ENCODE results near the gene PCDHB9. TPM values are rescaled to one million over a fixed set of nuclear protein-coding genes. Genes with fewer than 3 reads are reported as not detected.
A peak's percentile ranks its signal among the peaks of the same experiment; 100 is the strongest.
"Not testable (repeated sequence)": the region's sequence is repeated elsewhere in the genome, so short reads cannot be mapped to it uniquely, and the experiment has no call there.

The PCDHB9 gene
- total and polyA plus RNA-seq, 3 experiments from 2014 or later, result not detected

DNA sequence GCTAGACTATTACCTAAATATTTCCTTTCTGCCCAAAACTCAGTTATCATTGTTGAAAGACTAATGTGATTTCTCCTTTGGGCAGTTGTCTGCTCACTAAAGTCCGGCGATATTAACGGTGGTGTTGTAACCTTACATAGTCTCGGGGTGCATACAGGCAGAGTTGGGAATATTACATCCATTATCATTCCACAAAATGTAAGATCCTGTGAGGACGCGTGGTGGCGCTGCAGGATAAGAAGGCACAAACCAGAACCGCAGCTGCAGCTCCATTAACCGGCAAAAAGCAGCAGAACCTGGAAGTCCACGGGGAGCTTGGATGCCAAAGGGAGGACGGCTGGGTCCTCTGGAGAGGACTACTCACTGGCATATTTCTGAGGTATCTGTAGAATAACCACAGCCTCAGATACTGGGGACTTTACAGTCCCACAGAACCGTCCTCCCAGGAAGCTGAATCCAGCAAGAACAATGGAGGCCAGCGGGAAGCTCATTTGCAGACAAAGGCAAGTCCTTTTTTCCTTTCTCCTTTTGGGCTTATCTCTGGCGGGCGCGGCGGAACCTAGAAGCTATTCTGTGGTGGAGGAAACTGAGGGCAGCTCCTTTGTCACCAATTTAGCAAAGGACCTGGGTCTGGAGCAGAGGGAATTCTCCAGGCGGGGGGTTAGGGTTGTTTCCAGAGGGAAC is 26.8 kb downstream of the PCDHB9 start, which contains the start of gene PCDHB13:
Gene PCDHB13, plus strand, starts transcription at position 264 of the 684 bp plus-strand sequence. Its CDS starts 205 bp downstream, at position 469.
- H3K36me3 Mint-ChIP-seq; H3K4me3 ChIP-seq (ENCODE audit: low read length); H3K36me3 ChIP-seq (ENCODE audit: insufficient read depth, low read length); CTCF ChIA-PET; H3K27me3 ChIP-seq (ENCODE audit: insufficient read depth, low read length, poor library complexity, severe bottlenecking); H3K9me3 ChIP-seq (ENCODE audit: low read length); H3K4me1 ChIP-seq (ENCODE audit: insufficient read depth, low read length); DNase-seq; H3K4me1 Mint-ChIP-seq; H3K27ac Mint-ChIP-seq; H3K27ac ChIP-seq (ENCODE audit: low read depth, low read length); POLR2A ChIA-PET: not testable (repeated sequence)
- Mint-ChIP-seq H3K27me3 (peaks cover 42 to 56% of the 10 kb centered on the region in 2 donors), H3K4me3 (peak within 1 kb of the TSS in 4 of 7 donors; percentile 41 to 56 (median 48)), H3K9me3 (peaks cover 15 to 34% (median 30%) of the 10 kb centered on the region in 5 donors)

DNA sequence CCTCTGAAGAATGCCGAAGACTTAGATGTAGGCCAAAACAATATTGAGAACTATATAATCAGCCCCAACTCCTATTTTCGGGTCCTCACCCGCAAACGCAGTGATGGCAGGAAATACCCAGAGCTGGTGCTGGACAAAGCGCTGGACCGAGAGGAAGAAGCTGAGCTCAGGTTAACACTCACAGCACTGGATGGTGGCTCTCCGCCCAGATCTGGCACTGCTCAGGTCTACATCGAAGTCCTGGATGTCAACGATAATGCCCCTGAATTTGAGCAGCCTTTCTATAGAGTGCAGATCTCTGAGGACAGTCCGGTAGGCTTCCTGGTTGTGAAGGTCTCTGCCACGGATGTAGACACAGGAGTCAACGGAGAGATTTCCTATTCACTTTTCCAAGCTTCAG is 27.6 kb downstream of the PCDHB9 start:
- Mint-ChIP-seq H3K27me3 (peaks cover 38 to 55% of the 10 kb centered on the region in 2 donors), H3K9me3 (peaks cover 18 to 36% (median 30%) of the 10 kb centered on the region in 5 donors)
- CTCF ChIA-PET; H3K4me1 Mint-ChIP-seq; H3K36me3 ChIP-seq (ENCODE audit: insufficient read depth, low read length); H3K4me3 Mint-ChIP-seq; H3K27ac ChIP-seq (ENCODE audit: low read depth, low read length); POLR2A ChIA-PET; H3K36me3 Mint-ChIP-seq; DNase-seq; H3K27ac Mint-ChIP-seq; H3K9me3 ChIP-seq (ENCODE audit: low read length); H3K4me3 ChIP-seq (ENCODE audit: low read length); H3K4me1 ChIP-seq (ENCODE audit: insufficient read depth, low read length); H3K27me3 ChIP-seq (ENCODE audit: insufficient read depth, low read length, poor library complexity, severe bottlenecking): not testable (repeated sequence)

DNA sequence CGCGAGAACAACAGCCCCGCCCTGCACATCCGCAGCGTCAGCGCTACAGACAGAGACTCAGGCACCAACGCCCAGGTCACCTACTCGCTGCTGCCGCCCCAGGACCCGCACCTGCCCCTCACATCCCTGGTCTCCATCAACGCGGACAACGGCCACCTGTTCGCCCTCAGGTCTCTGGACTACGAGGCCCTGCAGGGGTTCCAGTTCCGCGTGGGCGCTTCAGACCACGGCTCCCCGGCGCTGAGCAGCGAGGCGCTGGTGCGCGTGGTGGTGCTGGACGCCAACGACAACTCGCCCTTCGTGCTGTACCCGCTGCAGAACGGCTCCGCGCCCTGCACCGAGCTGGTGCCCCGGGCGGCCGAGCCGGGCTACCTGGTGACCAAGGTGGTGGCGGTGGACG is 28.5 kb downstream of the PCDHB9 start:
- H3K27ac Mint-ChIP-seq; H3K4me3 ChIP-seq (ENCODE audit: low read length); H3K36me3 Mint-ChIP-seq; H3K27me3 ChIP-seq (ENCODE audit: insufficient read depth, low read length, poor library complexity, severe bottlenecking); H3K36me3 ChIP-seq (ENCODE audit: insufficient read depth, low read length); H3K27ac ChIP-seq (ENCODE audit: low read depth, low read length); H3K4me3 Mint-ChIP-seq; DNase-seq; H3K4me1 ChIP-seq (ENCODE audit: insufficient read depth, low read length); CTCF ChIA-PET; H3K9me3 ChIP-seq (ENCODE audit: low read length); H3K4me1 Mint-ChIP-seq; POLR2A ChIA-PET: not testable (repeated sequence)
- Mint-ChIP-seq H3K9me3 (peaks cover 18 to 39% (median 26%) of the 10 kb centered on the region in 5 donors), H3K27me3 (peaks cover 43 to 56% of the 10 kb centered on the region in 2 donors)

DNA sequence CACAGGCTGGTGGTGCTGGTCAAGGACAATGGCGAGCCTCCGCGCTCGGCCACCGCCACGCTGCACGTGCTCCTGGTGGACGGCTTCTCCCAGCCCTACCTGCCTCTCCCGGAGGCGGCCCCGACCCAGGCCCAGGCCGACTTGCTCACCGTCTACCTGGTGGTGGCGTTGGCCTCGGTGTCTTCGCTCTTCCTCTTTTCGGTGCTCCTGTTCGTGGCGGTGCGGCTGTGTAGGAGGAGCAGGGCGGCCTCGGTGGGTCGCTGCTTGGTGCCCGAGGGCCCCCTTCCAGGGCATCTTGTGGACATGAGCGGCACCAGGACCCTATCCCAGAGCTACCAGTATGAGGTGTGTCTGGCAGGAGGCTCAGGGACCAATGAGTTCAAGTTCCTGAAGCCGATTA is 29.1 kb downstream of the PCDHB9 start:
- Mint-ChIP-seq H3K9me3 (peaks cover 18 to 43% (median 26%) of the 10 kb centered on the region in 5 donors), H3K27me3 (peaks cover 43 to 59% of the 10 kb centered on the region in 2 donors)
- H3K36me3 Mint-ChIP-seq; H3K36me3 ChIP-seq (ENCODE audit: insufficient read depth, low read length); H3K4me1 ChIP-seq (ENCODE audit: insufficient read depth, low read length); CTCF ChIA-PET; H3K27ac ChIP-seq (ENCODE audit: low read depth, low read length); H3K9me3 ChIP-seq (ENCODE audit: low read length); H3K4me3 Mint-ChIP-seq; DNase-seq; POLR2A ChIA-PET; H3K4me3 ChIP-seq (ENCODE audit: low read length); H3K4me1 Mint-ChIP-seq; H3K27ac Mint-ChIP-seq: not testable (repeated sequence)
- peaks cover 14% of the 10 kb centered on the region for H3K27me3 ChIP-seq (ENCODE audit: insufficient read depth, low read length, poor library complexity, severe bottlenecking)

DNA sequence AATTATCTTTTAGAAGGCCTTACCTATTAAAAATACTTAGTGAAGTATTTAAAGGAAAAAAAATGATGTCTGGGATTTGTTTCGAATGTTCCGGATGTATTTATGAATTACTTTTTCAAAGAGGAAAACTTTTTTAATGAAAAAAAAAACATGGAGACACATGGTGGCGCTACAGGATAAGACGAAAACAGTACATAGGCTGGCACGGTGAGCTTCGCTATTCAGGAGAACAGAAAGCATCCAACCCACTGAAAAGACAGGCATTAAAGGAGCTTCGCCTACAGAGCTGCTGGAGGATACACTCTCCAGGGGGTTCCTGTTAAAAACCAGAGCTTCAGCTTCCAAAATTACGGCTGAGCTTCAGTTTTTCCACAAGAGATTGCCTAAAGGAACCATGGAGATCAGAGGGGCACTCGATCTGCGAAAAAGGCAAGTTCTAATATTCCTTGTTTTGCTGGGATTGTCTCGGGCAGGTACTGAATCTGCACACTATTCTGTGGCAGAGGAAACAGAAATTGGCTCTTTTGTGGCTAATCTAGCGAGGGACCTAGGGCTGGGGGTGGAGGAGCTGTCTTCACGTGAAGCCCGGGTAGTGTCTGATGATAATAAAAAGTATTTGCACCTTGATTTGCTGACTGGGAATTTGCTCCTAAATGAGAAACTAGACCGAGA is 36.3 kb downstream of the PCDHB9 start, which contains the start of gene PCDHB14:
Gene PCDHB14, plus strand, starts transcription at position 232 of the 672 bp plus-strand sequence. Its CDS starts 163 bp downstream, at position 395.
- CTCF ChIA-PET, result interaction anchor here (1.4 to 2.1 kb wide), 3 partner anchors 11 to 341 kb away, joined by 4 to 9 read pairs (median 5); no protein-coding TSS in a partner anchor
- DNase-seq, result no peak
- H3K9me3 Mint-ChIP-seq, result peaks cover 10 to 49% (median 25%) of the 10 kb centered on the region in 5 donors
- peaks cover 5 to 11% (median 8%) of the 10 kb centered on the region in 3 donors for H3K4me1 Mint-ChIP-seq
- H3K36me3 ChIP-seq (ENCODE audit: insufficient read depth, low read length), result no peaks in the 10 kb centered on the region
- peaks cover 33 to 73% of the 10 kb centered on the region in 2 donors for H3K27me3 Mint-ChIP-seq
- no peaks in the 10 kb centered on the region for H3K36me3 Mint-ChIP-seq
- H3K9me3 ChIP-seq (ENCODE audit: low read length), result no peaks in the 10 kb centered on the region
- H3K4me3 Mint-ChIP-seq, result peak within 1 kb of the TSS in 5 of 7 donors; percentile 1 to 64 (median 46)
- H3K27ac ChIP-seq (ENCODE audit: low read depth, low read length), result no peak within 1 kb of the TSS
- no peaks in the 10 kb centered on the region for H3K4me1 ChIP-seq (ENCODE audit: insufficient read depth, low read length)
- no peak within 1 kb of the TSS for H3K4me3 ChIP-seq (ENCODE audit: low read length)
- H3K27me3 ChIP-seq (ENCODE audit: insufficient read depth, low read length, poor library complexity, severe bottlenecking), result peaks cover 7% of the 10 kb centered on the region
- H3K27ac Mint-ChIP-seq, result peak within 1 kb of the TSS in 1 of 8 donors; percentile 31
- POLR2A ChIA-PET, result no interaction called here

DNA sequence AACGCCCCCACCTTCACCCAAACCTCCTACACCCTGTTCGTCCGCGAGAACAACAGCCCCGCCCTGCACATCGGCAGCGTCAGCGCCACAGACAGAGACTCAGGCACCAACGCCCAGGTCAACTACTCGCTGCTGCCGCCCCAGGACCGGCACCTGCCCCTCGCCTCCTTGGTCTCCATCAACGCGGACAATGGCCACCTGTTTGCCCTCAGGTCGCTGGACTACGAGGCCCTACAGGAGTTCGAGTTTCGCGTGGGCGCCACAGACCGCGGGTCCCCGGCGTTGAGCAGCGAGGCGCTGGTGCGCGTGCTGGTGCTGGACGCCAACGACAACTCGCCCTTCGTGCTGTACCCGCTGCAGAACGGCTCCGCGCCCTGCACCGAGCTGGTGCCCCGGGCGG is 37.9 kb downstream of the PCDHB9 start:
- peak overlapping the region in 1 of 7 donors; percentile 65 for H3K4me3 Mint-ChIP-seq
- CTCF ChIA-PET; POLR2A ChIA-PET; H3K4me3 ChIP-seq (ENCODE audit: low read length); H3K36me3 ChIP-seq (ENCODE audit: insufficient read depth, low read length); H3K27ac Mint-ChIP-seq; H3K27ac ChIP-seq (ENCODE audit: low read depth, low read length); H3K4me1 ChIP-seq (ENCODE audit: insufficient read depth, low read length); H3K9me3 ChIP-seq (ENCODE audit: low read length); H3K27me3 ChIP-seq (ENCODE audit: insufficient read depth, low read length, poor library complexity, severe bottlenecking); H3K36me3 Mint-ChIP-seq; DNase-seq: not testable (repeated sequence)
- H3K9me3 Mint-ChIP-seq, result peaks cover 6 to 42% (median 22%) of the 10 kb centered on the region in 5 donors
- H3K4me1 Mint-ChIP-seq, result peaks cover 5 to 11% (median 8%) of the 10 kb centered on the region in 3 donors
- H3K27me3 Mint-ChIP-seq, result peaks cover 31 to 60% of the 10 kb centered on the region in 2 donors

DNA sequence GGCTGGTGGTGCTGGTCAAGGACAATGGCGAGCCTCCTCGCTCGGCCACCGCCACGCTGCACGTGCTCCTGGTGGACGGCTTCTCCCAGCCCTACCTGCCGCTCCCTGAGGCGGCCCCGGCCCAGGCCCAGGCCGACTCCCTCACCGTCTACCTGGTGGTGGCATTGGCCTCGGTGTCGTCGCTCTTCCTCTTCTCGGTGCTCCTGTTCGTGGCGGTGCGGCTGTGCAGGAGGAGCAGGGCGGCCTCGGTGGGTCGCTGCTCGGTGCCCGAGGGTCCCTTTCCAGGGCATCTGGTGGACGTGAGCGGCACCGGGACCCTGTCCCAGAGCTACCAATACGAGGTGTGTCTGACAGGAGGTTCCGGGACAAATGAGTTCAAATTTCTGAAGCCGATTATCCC is 38.5 kb downstream of the PCDHB9 start:
- H3K9me3 ChIP-seq (ENCODE audit: low read length); H3K4me1 ChIP-seq (ENCODE audit: insufficient read depth, low read length); POLR2A ChIA-PET; H3K4me3 Mint-ChIP-seq; H3K27ac Mint-ChIP-seq; H3K36me3 ChIP-seq (ENCODE audit: insufficient read depth, low read length); H3K36me3 Mint-ChIP-seq; H3K27me3 ChIP-seq (ENCODE audit: insufficient read depth, low read length, poor library complexity, severe bottlenecking); DNase-seq; H3K4me3 ChIP-seq (ENCODE audit: low read length); H3K27ac ChIP-seq (ENCODE audit: low read depth, low read length); CTCF ChIA-PET: not testable (repeated sequence)
- peaks cover 25 to 56% of the 10 kb centered on the region in 2 donors for H3K27me3 Mint-ChIP-seq
- peaks cover 8 to 41% (median 24%) of the 10 kb centered on the region in 5 donors for H3K9me3 Mint-ChIP-seq
- H3K4me1 Mint-ChIP-seq, result peaks cover 5 to 11% (median 8%) of the 10 kb centered on the region in 3 donors

DNA sequence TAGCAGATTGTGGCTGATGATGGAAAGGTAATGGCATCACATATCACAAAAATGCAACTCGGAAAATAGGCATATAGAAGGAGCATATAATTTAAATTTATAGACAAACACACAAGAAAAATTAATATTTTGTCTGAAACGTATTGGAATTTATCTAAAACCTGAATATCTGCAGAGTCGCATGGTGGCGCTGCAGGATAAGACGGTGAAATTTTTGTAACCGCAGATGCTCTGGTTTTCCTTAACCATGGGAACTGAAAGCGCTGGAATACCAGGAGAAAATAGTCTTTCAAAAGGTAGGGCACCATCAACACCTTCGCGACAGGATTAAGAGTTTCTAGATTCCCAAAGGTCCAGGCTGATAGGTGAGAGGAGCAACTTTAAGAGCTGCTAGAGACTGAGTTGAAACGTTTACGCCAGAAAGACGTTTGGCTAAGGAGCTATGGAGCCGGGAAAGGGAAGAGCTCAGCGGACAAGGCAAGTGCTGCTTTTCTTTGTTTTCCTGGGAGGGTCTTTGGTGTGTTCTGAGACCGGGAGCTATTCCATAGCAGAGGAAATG is 47.2 kb downstream of the PCDHB9 start:
- Histone ChIP-seq H3K36me3 (ENCODE audit: insufficient read depth, low read length) (no peaks in the 10 kb centered on the region), H3K27ac (ENCODE audit: low read depth, low read length) (no peak overlapping the region), H3K4me1 (ENCODE audit: insufficient read depth, low read length) (no peaks in the 10 kb centered on the region), H3K9me3 (ENCODE audit: low read length) (peaks cover 9% of the 10 kb centered on the region), H3K27me3 (ENCODE audit: insufficient read depth, low read length, poor library complexity, severe bottlenecking) (peaks cover 6% of the 10 kb centered on the region), H3K4me3 (ENCODE audit: low read length) (no peak overlapping the region)
- ChIA-PET CTCF (interaction anchor here (1.2 kb wide), 1 partner anchor 10 kb away, joined by 4 read pairs; the partner anchor contains the start of gene PCDHB14), POLR2A (no interaction called here)
- Mint-ChIP-seq H3K4me1 (no peaks in the 10 kb centered on the region), H3K4me3 (no peak overlapping the region), H3K27me3 (peaks cover 25 to 40% of the 10 kb centered on the region in 2 donors), H3K36me3 (peaks cover 0 to 5% (median 0%) of the 10 kb centered on the region in 3 donors), H3K27ac (no peak overlapping the region), H3K9me3 (peaks cover 24 to 65% (median 52%) of the 10 kb centered on the region in 5 donors)
- no peak for DNase-seq

Measured in CD8-positive, alpha-beta memory T cell (primary cell).